NCI-H345 treated with DMSO at 0.1 percent for 48 hours (cell line): ENCODE data around the gene KCNMA1.
A peak's percentile ranks its signal among the peaks of the same experiment; 100 is the strongest.
"Not testable (repeated sequence)": the region's sequence is repeated elsewhere in the genome, so short reads cannot be mapped to it uniquely, and the experiment has no call there.

ENCODE experiments used
- DNase-seq: peaks from one replicate; lab custom pipeline; 2025; ENCODE audit not compliant: unreplicated experiment; lab: John Stamatoyannopoulos, UW

KCNMA1 gene

GRCh38 chr10:77637532-77638320 lies at the start of gene KCNMA1:
Gene KCNMA1, minus strand, starts transcription at chr10:77637808.
- DNase-seq = no peak

- peak; percentile 45 for DNase-seq
Observed at GRCh38 chr10:77686650-77687417, 49.2 kb upstream of the KCNMA1 start.

GRCh38 chr10:77686096-77686495 lies 48.5 kb upstream of the KCNMA1 start:
- peak; percentile 68 for DNase-seq

GRCh38 chr10:77685432-77685831 lies 47.8 kb upstream of the KCNMA1 start:
- DNase-seq = peak; percentile 92

- DNase-seq = not testable (repeated sequence)
Observed at GRCh38 chr10:77683088-77683432, 45.5 kb upstream of the KCNMA1 start.

- no peak for DNase-seq
Observed at GRCh38 chr10:77682393-77683087, 44.9 kb upstream of the KCNMA1 start.

GRCh38 chr10:77681839-77682238 lies 44.2 kb upstream of the KCNMA1 start:
- no peak for DNase-seq

- peak; percentile 85 for DNase-seq
Observed at GRCh38 chr10:77680811-77681210, 43.2 kb upstream of the KCNMA1 start.

GRCh38 chr10:77680065-77680464 lies 42.5 kb upstream of the KCNMA1 start:
- no peak for DNase-seq

- DNase-seq = no peak
Observed at GRCh38 chr10:77679217-77679616, 41.6 kb upstream of the KCNMA1 start.

GRCh38 chr10:77678146-77678545 lies 40.5 kb upstream of the KCNMA1 start:
- no peak for DNase-seq

GRCh38 chr10:77675347-77675746 lies 37.7 kb upstream of the KCNMA1 start:
- DNase-seq = no peak

GRCh38 chr10:77673515-77674140 lies 36.0 kb upstream of the KCNMA1 start:
- DNase-seq = no peak

- no peak for DNase-seq
Observed at GRCh38 chr10:77673101-77673500, 35.5 kb upstream of the KCNMA1 start.

- no peak for DNase-seq
Observed at GRCh38 chr10:77671594-77672252, 34.1 kb upstream of the KCNMA1 start.

- DNase-seq = no peak
Observed at GRCh38 chr10:77670817-77671443, 33.3 kb upstream of the KCNMA1 start.

- DNase-seq = no peak
Observed at GRCh38 chr10:77669892-77670291, 32.3 kb upstream of the KCNMA1 start.

GRCh38 chr10:77667426-77668324 lies 30.1 kb upstream of the KCNMA1 start:
- peak; percentile 28 for DNase-seq

GRCh38 chr10:77666821-77667220 lies 29.2 kb upstream of the KCNMA1 start:
- no peak for DNase-seq
